ENCODE data around the gene NUDT2.
"Not testable (repeated sequence)": the region's sequence is repeated elsewhere in the genome, so short reads cannot be mapped to it uniquely, and the experiment has no call there.

GRCh38 chr9:34301064-34301463, 28.3 kb upstream of the NUDT2 start:
- not testable (repeated sequence) for TF ChIP-seq POLR2A (IDR thresholded peaks at IDR 0.05); CTCF (IDR thresholded peaks at IDR 0.05 in 8 of 11, conservative IDR thresholded peaks at IDR 0.05 in 3 of 11); POLR2AphosphoS5 (IDR thresholded peaks at IDR 0.05)
